Measurements from ENCODE around the gene LRRC4C. TPM values are rescaled to one million over a fixed set of nuclear protein-coding genes. Genes with fewer than 3 reads are reported as not detected.

The LRRC4C gene
- total RNA-seq, 4 donors from 2014 or later, result 0.40 to 1.7 TPM; not detected in 2

DNA sequence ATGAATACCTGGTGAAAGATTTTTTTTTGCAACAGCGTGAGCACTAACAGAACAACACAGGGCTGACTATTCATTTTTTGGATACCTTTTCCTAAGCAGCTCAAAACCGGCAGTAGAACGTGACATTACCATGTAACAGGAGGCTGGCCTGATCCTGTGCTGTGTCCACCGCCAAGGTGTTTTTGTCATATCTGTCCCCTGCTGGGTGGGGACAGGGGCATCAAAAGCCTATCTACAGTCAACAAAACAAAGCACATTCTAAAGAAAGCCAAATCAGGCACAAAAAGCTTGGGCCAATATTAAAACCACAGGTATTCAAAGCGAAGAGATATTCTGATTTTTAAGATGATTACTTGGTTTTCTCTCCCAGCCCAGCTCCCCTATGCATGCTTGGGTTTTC lies 151.2 kb downstream of the LRRC4C start:
- Histone ChIP-seq H3K36me3 (no peaks in the 10 kb centered on the region), H3K4me1 (no peaks in the 10 kb centered on the region), H3K27ac (no peak overlapping the region), H3K27me3 (no peaks in the 10 kb centered on the region), H3K9me3 (no peaks in the 10 kb centered on the region), H3K4me3 (no peak overlapping the region)
- no peak for DNase-seq
- TF ChIP-seq, protein P1, sequence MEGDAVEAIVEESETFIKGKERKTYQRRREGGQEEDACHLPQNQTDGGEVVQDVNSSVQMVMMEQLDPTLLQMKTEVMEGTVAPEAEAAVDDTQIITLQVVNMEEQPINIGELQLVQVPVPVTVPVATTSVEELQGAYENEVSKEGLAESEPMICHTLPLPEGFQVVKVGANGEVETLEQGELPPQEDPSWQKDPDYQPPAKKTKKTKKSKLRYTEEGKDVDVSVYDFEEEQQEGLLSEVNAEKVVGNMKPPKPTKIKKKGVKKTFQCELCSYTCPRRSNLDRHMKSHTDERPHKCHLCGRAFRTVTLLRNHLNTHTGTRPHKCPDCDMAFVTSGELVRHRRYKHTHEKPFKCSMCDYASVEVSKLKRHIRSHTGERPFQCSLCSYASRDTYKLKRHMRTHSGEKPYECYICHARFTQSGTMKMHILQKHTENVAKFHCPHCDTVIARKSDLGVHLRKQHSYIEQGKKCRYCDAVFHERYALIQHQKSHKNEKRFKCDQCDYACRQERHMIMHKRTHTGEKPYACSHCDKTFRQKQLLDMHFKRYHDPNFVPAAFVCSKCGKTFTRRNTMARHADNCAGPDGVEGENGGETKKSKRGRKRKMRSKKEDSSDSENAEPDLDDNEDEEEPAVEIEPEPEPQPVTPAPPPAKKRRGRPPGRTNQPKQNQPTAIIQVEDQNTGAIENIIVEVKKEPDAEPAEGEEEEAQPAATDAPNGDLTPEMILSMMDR (IDR thresholded peaks at IDR 0.05), result no peak
- no peak for TF ChIP-seq POLR2A (IDR thresholded peaks at IDR 0.05)

- Histone ChIP-seq H3K36me3 (no peaks in the 10 kb centered on the region), H3K9me3 (no peaks in the 10 kb centered on the region), H3K4me1 (no peaks in the 10 kb centered on the region), H3K27me3 (no peaks in the 10 kb centered on the region), H3K27ac (no peak overlapping the region), H3K4me3 (no peak overlapping the region)
- no peak for DNase-seq
- TF ChIP-seq, protein P1 (IDR thresholded peaks at IDR 0.05), result no peak
- TF ChIP-seq POLR2A (IDR thresholded peaks at IDR 0.05), result no peak
Observed at GRCh38 chr11:41307296-41308080, 152.0 kb downstream of the LRRC4C start.

- DNase-seq, result no peak
- no peak overlapping the region for H3K27ac ChIP-seq
- H3K27me3 ChIP-seq, result no peaks in the 10 kb centered on the region
- H3K9me3 ChIP-seq, result no peaks in the 10 kb centered on the region
- H3K4me1 ChIP-seq, result no peaks in the 10 kb centered on the region
- H3K36me3 ChIP-seq, result no peaks in the 10 kb centered on the region
- TF ChIP-seq, protein P1 (IDR thresholded peaks at IDR 0.05), result no peak
- no peak for TF ChIP-seq POLR2A (IDR thresholded peaks at IDR 0.05)
- H3K4me3 ChIP-seq, result no peak overlapping the region
Observed at GRCh38 chr11:41306431-41306830, 153.0 kb downstream of the LRRC4C start.

GRCh38 chr11:41301023-41301422 lies 158.4 kb downstream of the LRRC4C start:
- Histone ChIP-seq H3K4me1 (no peaks in the 10 kb centered on the region), H3K36me3 (no peaks in the 10 kb centered on the region), H3K27ac (no peak overlapping the region), H3K9me3 (no peaks in the 10 kb centered on the region), H3K4me3 (no peak overlapping the region), H3K27me3 (no peaks in the 10 kb centered on the region)
- TF ChIP-seq, protein P1 (IDR thresholded peaks at IDR 0.05), result no peak
- TF ChIP-seq POLR2A (IDR thresholded peaks at IDR 0.05), result no peak
- no peak for DNase-seq

DNA sequence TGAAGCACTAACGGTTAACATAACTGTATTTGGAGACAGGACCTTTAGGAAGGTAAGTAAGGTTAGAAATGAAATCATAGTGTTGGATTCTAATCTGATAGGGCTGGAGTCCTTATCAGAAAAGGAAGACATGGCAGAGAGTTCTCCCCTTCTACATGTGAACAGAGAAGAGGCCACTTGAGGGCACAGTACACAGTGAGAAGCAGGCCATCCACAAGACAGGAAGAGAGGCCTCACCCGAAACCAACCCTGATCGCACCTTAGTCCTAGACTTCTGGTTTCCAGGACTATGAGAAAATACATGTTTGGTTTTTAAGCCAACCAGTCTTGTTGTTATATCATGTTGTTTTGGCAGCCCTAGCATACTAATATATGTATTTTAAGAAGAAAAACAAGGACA lies 170.0 kb downstream of the LRRC4C start:
- no peaks in the 10 kb centered on the region for H3K4me1 ChIP-seq
- no peaks in the 10 kb centered on the region for H3K36me3 ChIP-seq
- TF ChIP-seq, protein P1 (IDR thresholded peaks at IDR 0.05), result no peak
- TF ChIP-seq POLR2A (IDR thresholded peaks at IDR 0.05), result no peak
- H3K4me3 ChIP-seq, result no peak overlapping the region
- H3K27me3 ChIP-seq, result no peaks in the 10 kb centered on the region
- no peak for DNase-seq
- H3K9me3 ChIP-seq, result no peaks in the 10 kb centered on the region
- H3K27ac ChIP-seq, result no peak overlapping the region

Data from Peyer's patch (tissue), 4 donors.